ENCODE results near the gene CAMTA1. TPM values are rescaled to one million over a fixed set of nuclear protein-coding genes. Genes with fewer than 3 reads are reported as not detected.

The CAMTA1 gene
- total RNA-seq, 1 donor from 2014 or later, result 127 TPM

- DNase-seq (ENCODE audit: low spot score in 2 of 2) (no peak), FAIRE-seq (no peak)
These were observed 203.5 kb downstream of the CAMTA1 start for GRCh38 chr1:6988796-6989195.

DNA sequence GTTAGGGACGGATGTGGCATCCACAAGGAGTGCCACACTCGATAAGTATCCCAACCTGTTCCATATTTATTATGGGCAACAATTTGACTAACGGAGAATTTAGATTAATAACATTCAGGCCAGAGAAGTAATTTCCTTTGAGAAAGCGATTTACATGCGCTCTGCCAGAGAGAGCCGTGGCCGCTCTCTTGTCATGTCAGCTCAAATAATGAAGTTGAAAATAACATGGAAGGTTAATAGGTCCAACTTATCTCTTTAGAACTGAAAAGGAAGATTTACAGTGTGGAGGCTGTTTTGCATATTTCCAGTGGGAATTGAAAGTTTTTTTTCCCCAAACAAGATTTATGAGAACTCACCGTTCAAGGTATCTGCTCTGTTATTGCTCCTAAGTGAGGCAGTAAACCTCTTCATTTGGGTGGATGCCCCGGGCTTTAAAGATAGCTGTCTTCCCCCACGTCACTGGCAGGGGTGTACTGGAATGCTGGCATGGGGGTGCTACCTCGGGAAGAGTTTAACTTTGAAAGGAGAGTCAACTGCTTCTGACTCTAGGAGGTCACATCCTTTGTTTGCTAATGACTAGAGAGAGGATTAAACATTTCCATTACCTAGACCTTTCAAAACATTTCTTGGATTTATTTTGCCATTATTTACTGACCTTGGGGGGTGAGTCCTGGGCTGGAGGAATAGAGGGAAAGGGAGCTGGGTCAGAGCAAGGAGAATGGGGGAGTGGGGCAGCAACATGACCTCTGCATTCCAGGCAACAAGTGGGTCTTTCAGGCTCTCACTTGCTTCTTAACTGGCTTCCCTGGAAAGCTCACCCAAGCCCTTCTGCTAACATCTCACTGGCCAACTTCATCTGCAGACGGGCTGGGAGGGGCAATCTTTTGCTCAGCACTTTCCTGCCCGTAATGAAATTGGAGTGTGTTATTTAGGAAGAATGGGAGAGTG lies 204.2 kb downstream of the CAMTA1 start:
- DNase-seq (ENCODE audit: low spot score in 2 of 2) (no peak), FAIRE-seq (no peak)

DNA sequence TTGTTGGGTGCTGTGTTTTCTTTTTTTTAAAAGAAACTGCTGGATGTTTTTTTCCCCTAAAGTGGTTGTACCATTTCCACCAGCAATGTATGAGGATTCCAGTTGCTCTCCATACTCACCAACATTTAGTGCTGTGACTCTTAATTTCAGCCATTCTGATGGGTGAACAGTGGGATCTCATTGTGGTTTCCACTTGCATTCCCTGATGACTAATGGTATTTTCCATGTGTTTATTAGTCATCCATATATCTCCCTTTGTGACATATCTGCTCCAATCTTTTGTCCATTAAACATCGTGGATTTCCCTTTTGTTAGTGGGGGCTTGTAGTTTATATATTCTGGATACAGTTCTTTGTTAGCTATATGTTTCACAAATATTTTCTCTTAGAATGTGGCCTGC lies 206.0 kb downstream of the CAMTA1 start:
- DNase-seq (ENCODE audit: low spot score in 2 of 2) (no peak), FAIRE-seq (no peak)

- DNase-seq (ENCODE audit: low spot score in 2 of 2), result no peak
- FAIRE-seq, result no peak
These were observed 210.5 kb downstream of the CAMTA1 start for GRCh38 chr1:6995789-6996188.

DNA sequence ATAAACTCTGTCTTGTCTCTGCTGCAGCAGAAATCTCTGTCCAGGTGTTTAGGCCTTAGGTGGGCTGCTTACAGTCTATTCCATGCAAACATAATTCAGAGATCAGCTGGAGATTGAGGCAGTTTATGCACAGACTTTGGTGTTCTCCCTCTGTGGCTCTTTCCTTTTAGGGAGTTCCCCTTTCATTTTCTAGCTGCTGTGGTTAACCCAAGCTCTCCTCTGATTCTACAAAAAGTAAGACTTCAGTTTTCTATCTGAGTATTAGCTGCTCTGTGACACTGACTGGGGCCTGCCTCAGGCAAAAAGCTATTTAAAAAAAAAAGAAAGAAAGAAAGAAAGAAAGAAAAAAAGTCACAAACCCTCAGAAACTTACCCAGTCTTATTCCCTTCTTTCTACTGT lies 211.1 kb downstream of the CAMTA1 start:
- no peak for DNase-seq (ENCODE audit: low spot score in 2 of 2)
- FAIRE-seq, result no peak

GRCh38 chr1:6996866-6997265 lies 211.6 kb downstream of the CAMTA1 start:
- no peak for FAIRE-seq
- DNase-seq (ENCODE audit: low spot score in 2 of 2), result no peak

DNA sequence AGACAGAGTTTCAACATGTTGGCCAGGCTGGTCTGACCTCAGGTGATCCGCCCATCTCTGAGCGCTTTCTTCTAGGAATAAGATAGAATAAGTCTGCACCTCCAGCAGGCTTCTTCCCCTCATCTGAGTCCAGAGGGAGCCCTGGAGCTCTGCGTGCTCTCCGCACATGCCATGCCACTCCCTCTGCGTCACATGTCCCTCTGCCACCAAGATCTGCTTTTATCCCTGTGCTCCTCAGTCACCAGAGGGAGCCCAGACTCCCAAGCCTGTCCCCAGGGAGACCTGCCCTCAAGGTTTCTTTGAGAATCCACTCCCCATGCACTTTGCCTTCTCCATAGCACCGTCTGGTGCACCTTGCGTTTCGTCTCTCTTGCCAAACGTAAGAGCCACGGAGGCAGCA lies 213.0 kb downstream of the CAMTA1 start:
- FAIRE-seq (no peak), DNase-seq (ENCODE audit: low spot score in 2 of 2) (no peak)

DNA sequence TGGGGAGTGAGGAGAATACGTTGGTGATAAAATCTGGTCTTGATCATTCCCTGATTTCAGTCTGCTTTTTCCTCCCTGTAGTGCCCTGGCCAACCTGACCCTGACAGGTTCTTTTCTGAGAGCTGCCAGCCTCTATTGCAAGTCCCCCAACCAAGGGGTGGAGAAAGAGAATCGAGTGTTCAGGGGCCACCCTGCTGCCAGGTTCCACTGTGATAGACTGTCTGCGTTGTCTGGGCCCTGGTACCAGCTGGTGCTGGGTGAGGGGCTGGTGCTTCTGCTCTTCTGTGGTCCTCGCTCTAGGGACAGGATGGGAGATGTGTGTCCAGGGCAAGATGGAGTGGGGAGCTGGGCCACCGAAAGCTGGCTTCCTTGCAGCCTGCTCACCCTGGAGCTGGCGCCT lies 214.6 kb downstream of the CAMTA1 start:
- DNase-seq (ENCODE audit: low spot score in 2 of 2), result no peak
- no peak for FAIRE-seq

- FAIRE-seq (no peak), DNase-seq (ENCODE audit: low spot score in 2 of 2) (no peak)
These were observed 215.5 kb downstream of the CAMTA1 start for GRCh38 chr1:7000720-7001119.

- DNase-seq (ENCODE audit: low spot score in 2 of 2) (no peak), FAIRE-seq (no peak)
These were observed 217.5 kb downstream of the CAMTA1 start for GRCh38 chr1:7002728-7003127.

GRCh38 chr1:7003676-7004075 lies 218.4 kb downstream of the CAMTA1 start:
- no peak for DNase-seq (ENCODE audit: low spot score in 2 of 2)
- no peak for FAIRE-seq

- no peak for FAIRE-seq
- DNase-seq (ENCODE audit: low spot score in 2 of 2), result no peak
These were observed 218.9 kb downstream of the CAMTA1 start for GRCh38 chr1:7004181-7004580.

GRCh38 chr1:7005762-7006161 lies 220.5 kb downstream of the CAMTA1 start:
- FAIRE-seq (no peak), DNase-seq (ENCODE audit: low spot score in 2 of 2) (no peak)

- DNase-seq (ENCODE audit: low spot score in 2 of 2), result no peak
- no peak for FAIRE-seq
These were observed 222.0 kb downstream of the CAMTA1 start for GRCh38 chr1:7006996-7007871.

GRCh38 chr1:7007902-7008301 lies 222.6 kb downstream of the CAMTA1 start:
- no peak for FAIRE-seq
- DNase-seq (ENCODE audit: low spot score in 2 of 2), result no peak

DNA sequence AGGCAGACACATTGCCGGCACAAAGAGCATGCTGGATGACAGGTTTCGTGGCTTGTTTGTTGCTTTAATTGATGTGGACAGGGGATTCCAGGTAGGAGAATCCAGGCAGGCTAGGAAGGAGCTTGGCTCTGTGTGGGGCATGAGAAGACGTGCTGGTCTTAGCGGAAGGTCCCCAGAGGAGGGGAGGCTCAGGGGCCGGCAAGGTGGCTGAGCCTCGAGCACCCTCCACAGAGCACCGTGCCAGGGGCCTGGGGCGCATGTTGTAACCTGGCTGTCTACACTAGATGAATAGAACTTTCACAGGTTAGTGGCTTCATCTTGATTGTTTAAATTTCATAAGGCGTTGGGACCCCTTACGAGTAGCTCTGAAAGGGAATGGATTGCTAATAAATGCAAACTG lies 223.1 kb downstream of the CAMTA1 start:
- FAIRE-seq, result no peak
- DNase-seq (ENCODE audit: low spot score in 2 of 2), result no peak

- FAIRE-seq (no peak), DNase-seq (ENCODE audit: low spot score in 2 of 2) (no peak)
These were observed 223.9 kb downstream of the CAMTA1 start for GRCh38 chr1:7008975-7009740.

DNA sequence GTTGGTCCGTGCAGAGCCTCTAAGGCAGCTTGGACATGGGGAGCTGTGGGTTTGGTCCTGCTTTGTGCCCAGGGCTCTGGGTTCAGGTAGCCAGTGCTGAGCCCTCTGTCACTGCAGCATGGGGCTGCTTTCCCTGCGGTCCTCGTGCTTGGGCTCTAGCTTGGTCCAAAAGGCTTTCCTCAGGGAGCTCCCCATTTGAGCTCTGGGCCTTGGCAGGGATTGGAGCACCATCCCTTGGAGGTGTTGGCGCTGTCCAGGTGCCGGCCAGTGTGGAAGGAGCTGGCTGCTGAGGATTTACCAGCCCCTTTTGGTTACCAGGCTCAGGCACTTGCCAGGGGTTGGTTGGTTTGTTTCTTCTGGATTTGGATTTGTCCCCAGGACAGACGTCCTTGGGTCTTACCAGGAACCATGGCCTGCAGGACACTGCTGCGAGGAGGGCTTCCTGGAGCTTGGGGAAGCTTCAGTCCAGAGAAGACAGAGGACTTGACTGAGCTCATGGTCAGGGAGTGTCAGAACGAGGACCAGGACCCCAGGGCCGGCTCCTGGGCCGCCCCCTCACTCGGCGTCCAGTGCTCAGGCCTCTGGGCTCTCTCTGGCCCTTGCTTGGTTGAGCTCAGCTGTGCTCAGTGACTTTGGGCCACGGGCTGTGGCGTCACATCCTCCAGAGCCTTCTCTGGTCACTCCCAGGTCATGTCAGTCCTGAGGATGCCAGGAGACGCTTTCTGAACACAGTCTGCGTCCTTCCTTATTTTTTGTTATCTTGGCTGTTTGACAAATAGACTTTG lies 224.7 kb downstream of the CAMTA1 start:
- FAIRE-seq (no peak), DNase-seq (ENCODE audit: low spot score in 2 of 2) (no peak)

- DNase-seq (ENCODE audit: low spot score in 2 of 2) (peak in 1 of 2 donors; percentile 45), FAIRE-seq (no peak)
These were observed 225.4 kb downstream of the CAMTA1 start for GRCh38 chr1:7010534-7011200.
